GM18499 (cell line): ENCODE measurements around the gene TBC1D25.
"Not testable (repeated sequence)": the region's sequence is repeated elsewhere in the genome, so short reads cannot be mapped to it uniquely, and the experiment has no call there.

Experiments used
- ATAC-seq: cut with Tn5 transposase; IDR thresholded peaks from one replicate; pipeline ENCODE4 v1.9.1; 2021; ENCODE audit warnings: moderate number of reproducible peaks; ENCODE audit not compliant: insufficient read depth, unreplicated experiment

TBC1D25 gene

DNA sequence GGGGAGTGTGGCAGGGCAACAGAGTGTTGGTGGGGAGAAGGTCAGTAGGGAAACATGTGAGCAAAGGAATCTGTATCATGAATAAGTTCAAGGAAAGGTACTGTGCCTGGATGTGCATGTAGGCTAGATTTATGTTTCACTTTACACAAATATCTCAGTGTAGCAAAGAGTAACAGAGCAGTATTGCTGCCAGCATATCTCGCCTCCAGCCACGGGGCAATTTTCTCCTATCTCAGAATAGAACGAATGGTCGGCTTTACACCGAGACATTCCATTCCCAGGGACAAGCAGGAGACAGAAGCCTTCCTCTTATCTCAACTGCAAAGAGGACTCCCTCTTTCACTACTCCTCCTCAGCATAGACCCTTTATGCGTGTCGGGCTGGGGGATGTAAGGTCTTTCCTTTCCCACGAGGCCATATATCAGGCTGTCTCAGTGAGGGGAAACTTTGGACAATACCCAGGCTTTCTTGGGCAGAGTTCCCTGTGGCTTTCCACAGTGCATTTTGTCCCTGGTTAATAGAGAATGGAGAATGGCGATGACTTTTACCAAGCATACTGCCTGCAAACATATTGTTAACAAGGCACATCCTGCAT, 16.3 kb downstream of the TBC1D25 start:
- not testable (repeated sequence) for ATAC-seq

- ATAC-seq, result no peak
Measured at GRCh38 chrX:48558271-48558670, 18.8 kb downstream of the TBC1D25 start.

DNA sequence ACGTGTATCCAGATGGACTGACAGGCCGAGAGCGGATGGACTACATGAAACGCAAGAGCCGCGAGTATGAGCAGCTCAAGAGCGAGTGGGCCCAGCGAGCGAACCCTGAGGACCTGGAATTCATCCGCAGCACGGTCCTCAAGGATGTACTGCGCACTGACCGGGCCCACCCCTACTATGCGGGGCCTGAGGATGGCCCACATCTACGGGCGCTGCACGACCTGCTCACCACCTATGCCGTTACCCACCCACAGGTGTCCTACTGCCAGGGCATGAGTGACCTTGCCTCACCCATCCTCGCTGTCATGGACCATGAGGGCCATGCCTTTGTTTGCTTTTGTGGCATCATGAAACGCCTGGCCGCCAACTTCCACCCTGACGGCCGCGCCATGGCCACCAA, 20.1 kb downstream of the TBC1D25 start:
- no peak for ATAC-seq

DNA sequence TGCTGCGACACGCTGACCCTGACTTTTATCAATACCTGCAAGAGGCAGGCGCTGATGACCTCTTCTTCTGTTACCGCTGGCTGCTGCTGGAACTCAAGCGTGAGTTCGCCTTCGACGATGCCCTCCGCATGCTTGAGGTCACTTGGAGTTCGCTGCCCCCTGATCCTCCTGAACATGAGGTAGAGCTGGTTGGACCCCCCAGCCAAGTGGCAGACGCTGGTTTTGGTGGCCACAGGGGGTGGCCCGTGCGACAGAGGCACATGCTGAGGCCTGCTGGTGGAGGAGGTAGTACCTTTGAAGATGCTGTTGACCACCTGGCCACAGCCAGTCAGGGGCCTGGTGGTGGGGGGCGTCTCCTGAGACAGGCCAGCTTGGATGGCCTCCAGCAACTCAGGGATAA, 20.5 kb downstream of the TBC1D25 start:
- no peak for ATAC-seq

DNA sequence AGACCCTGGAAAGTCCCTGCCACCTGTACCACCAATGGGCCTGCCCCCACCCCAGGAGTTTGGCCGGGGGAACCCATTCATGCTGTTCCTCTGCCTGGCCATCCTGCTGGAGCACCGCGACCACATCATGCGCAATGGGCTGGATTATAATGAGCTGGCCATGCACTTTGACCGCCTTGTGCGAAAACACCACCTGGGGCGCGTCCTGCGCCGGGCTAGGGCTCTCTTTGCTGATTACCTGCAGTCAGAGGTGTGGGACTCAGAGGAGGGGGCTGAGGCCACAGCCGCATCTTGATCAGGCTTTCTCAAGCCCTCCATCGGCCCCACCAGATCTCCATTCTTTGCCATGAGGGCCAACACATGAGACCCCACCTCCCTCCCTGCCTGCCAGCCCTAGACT, 21.2 kb downstream of the TBC1D25 start:
- ATAC-seq, result no peak

DNA sequence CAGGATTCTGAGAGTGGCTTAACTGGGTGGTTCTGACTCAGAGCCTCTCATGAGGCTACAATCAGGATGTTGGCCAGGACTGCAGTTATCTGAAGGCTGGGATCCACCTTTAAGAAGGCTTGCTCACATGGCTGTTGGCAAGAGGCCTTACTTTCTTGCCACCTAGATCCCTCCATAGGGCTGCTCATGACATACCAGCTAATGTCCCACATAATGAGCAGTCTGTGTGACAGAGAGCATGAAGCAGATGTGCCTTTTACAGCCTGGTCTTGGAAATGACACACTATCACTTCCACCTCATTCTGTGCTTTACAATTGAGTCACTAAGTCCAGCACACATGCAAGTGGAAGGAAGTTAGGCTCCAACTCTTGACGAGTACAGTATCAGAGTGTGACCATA, 30.4 kb downstream of the TBC1D25 start:
- peak; percentile 24 for ATAC-seq

DNA sequence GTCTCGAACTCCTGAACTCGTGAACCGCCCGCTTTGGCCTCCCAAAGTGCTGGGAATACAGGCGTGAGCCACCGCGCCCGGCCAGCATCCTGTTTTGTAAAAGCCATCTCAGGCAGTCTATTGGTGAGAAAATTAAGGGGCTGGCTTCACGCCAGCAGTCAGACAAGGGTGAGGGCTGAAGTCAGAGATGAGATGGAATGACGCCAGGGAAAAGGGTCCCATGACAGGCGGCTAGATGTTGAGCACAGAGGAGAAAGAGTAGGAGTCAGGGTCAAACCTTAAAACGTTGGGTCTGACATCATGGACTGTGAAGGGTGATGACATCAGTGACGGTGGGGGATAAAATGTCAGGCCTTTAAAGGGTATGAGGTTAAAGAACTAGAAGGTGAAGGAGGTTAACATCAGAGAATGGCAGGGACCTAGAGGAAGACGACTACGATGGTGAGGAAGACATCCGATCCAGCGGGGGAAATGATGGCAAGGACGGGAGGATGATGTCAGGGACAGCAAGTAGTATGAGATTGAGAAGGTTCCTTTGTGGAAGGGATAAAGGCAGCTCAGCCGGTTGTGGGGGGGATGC, 34.3 kb downstream of the TBC1D25 start:
- ATAC-seq, result no peak

DNA sequence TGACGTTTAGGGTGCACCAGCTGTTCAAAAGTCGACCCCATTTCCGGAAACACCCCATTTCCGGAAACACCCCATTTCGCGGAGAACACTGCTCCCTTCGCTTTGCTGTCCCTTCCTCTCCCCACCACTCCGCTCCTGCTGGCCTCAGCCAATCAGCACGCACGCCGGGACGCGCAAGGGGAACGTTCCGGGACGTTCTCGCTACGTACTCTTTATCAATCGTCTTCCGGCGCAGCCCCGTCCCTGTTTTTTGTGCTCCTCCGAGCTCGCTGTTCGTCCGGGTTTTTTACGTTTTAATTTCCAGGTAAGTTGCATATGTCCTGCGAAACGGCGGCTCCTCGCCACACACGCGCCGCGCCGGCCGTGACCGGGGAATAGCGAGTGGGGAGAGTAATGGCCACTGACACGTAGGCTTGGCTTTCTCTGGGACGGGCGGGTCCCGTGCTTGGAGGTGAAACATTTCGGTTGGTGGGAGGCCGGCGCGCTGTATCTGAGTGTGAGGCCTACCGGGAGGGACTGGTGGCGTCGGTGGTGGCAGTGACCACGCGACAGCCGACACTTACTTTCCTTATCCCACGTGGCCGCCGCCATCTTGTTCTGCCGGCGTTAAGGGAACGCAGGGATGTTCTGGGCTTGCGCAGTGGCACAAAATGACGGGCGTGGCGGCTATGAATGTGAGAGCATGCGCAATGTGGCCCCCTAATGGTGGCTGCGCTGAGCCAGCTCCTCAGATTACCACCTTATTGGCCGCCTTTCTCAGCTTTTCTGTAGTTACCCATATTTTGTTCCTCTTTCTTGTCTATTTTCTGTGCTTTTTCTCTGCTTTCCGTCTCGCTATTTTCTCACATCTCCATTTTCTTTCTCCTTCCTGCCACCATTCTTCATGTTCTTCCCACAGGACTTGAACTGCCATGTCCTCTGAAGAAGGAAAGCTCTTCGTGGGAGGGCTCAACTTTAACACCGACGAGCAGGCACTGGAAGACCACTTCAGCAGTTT, 35.1 kb downstream of the TBC1D25 start, which contains the start of gene RBM3:
Gene RBM3 (plus strand): TSS at position 215 of the 997 bp plus-strand sequence. CDS start 697 bp downstream, at position 912.
- ATAC-seq, result peak; percentile 50

- ATAC-seq, result no peak
Measured at GRCh38 chrX:48575642-48576041, 36.1 kb downstream of the TBC1D25 start.

- no peak for ATAC-seq
Measured at GRCh38 chrX:48576108-48576507, 36.6 kb downstream of the TBC1D25 start.

GRCh38 chrX:48578661-48579128, 39.2 kb downstream of the TBC1D25 start:
- no peak for ATAC-seq

DNA sequence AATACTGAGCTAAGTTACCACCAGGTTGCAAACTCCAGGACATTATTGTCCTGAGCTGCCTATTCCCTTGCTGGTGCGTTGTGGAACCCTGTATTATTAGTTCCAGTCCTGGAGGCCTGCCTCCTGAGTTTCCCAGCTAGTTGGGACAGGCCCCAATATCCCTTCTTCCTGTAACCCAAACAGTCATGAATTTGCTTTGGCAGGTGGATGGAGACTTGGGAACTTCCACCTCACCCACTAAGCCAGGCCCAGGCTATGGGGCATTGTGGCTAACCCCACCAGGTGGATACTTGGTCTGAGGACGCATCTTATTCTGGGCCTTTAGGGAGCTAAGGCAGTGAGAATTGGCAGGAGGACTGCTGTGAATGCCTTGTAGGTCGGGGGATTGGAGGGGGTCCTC, 39.7 kb downstream of the TBC1D25 start:
- no peak for ATAC-seq

GRCh38 chrX:48580662-48581061, 41.1 kb downstream of the TBC1D25 start:
- no peak for ATAC-seq

GRCh38 chrX:48584698-48585097, 45.2 kb downstream of the TBC1D25 start:
- no peak for ATAC-seq

DNA sequence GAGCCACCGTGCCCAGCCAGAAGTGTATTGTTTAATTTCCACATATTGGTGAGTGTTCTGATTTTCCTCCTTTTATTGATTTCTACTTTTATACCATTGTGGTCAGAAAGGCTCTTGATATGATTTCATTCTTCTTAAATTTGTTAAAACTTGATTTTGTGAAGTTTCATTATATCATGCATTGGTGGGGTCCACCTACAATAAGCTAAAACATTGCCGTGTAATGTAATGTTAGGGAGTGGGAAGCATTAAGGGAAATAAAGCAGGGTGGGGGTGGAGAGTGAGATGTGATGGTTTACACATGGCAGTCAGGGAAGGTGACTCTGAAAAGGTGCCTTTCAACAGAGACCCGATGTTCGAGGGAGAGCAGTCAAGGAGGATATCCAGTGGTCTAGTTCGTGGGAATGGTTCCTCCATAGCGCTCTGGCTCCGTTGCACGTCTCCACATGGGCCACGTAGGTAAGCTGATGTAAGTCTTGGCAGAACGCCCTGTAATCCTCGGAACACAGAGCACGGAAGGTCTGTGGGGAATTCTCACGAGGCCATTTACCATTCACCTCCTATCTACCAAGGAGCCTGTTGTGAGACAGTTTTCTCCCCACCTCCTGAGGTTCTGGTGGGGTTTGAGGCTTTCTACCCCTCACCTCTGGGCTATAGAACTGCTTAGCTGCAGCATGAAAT, 50.1 kb downstream of the TBC1D25 start:
- ATAC-seq, result no peak

- no peak for ATAC-seq
Measured at GRCh38 chrX:48590203-48591103, 50.9 kb downstream of the TBC1D25 start.

GRCh38 chrX:48591255-48591791, 51.8 kb downstream of the TBC1D25 start:
- no peak for ATAC-seq

- no peak for ATAC-seq
Measured at GRCh38 chrX:48592971-48593370, 53.5 kb downstream of the TBC1D25 start.

- ATAC-seq, result no peak
Measured at GRCh38 chrX:48595929-48596328, 56.4 kb downstream of the TBC1D25 start.
